Caco-2 (cell line): ENCODE measurements around the gene INPP4B. TPM values are rescaled to one million over a fixed set of nuclear protein-coding genes. Genes with fewer than 3 reads are reported as not detected.
A peak's percentile ranks its signal among the peaks of the same experiment; 100 is the strongest.

Experiments
- BruUV-seq: library from RNA; stranded (reverse); fragments of 400-500 nt; replicated peaks from 2 replicates; lab custom pipeline; 2021; lab: Mats Ljungman, UMichigan
- CTCF ChIA-PET: fragments of 300-600 bp; sonication (Branson Sonifier 250); formaldehyde crosslinking; loops from one replicate; lab custom pipeline; 2022; ENCODE audit warnings: antibody characterized with exemption; lab: Charles Lee
- POLR2A ChIA-PET: fragments of 300-600 bp; sonication (Branson Sonifier 250); formaldehyde crosslinking; loops from one replicate; lab custom pipeline; 2022; ENCODE audit warnings: antibody characterized with exemption; lab: Charles Lee
- DNase-seq, 2 experiments: peaks; one replicate each; pipeline versions ENCODE4 v3.0.0 to v3.0.0-alpha.2; 2020 to 2022
- H3K27me3 ChIP-seq: replicated peaks from 2 replicates; pipeline ENCODE4 v1.6.0; 2011; ENCODE audit warnings: low read length; ENCODE audit not compliant: control insufficient read depth, insufficient read depth
- H3K36me3 ChIP-seq: 2 replicates; pipeline ENCODE4 v1.5.1; 2011; ENCODE audit warnings: low read length; ENCODE audit not compliant: control insufficient read depth, insufficient read depth
- H3K4me1 ChIP-seq: fragments of 250-450 bp; sonication (Bioruptor Pico); 2 replicates; pipeline ENCODE4 v1.5.1; 2020; ENCODE audit warnings: mild to moderate bottlenecking
- H3K4me3 ChIP-seq: 2 replicates; pipeline ENCODE4 v1.5.1; 2011; ENCODE audit warnings: low read depth, mild to moderate bottlenecking, control low read depth, low read length
- H3K9me3 ChIP-seq: fragments of 250-450 bp; sonication (Bioruptor Pico); 2 replicates; pipeline ENCODE4 v1.5.1; 2020; ENCODE audit warnings: mild to moderate bottlenecking, moderate library complexity
- H3K27ac Mint-ChIP-seq: one replicate; pipeline ENCODE4 v1.8.0; 2022; ENCODE audit warnings: mixed read lengths; ENCODE audit not compliant: unreplicated experiment
- H3K27me3 Mint-ChIP-seq: one replicate; pipeline ENCODE4 v1.8.0; 2022; ENCODE audit warnings: mixed read lengths; ENCODE audit not compliant: insufficient read depth, unreplicated experiment
- H3K36me3 Mint-ChIP-seq: one replicate; pipeline ENCODE4 v1.8.0; 2022; ENCODE audit warnings: mild to moderate bottlenecking, mixed read lengths; ENCODE audit not compliant: insufficient read depth, unreplicated experiment
- H3K4me1 Mint-ChIP-seq: one replicate; pipeline ENCODE4 v1.8.0; 2022; ENCODE audit warnings: low read depth, mixed read lengths; ENCODE audit not compliant: unreplicated experiment
- H3K4me3 Mint-ChIP-seq: one replicate; pipeline ENCODE4 v1.8.0; 2022; ENCODE audit warnings: mild to moderate bottlenecking, moderate library complexity, mixed read lengths; ENCODE audit not compliant: unreplicated experiment
- H3K9me3 Mint-ChIP-seq: one replicate; pipeline ENCODE4 v1.8.0; 2022; ENCODE audit warnings: mixed read lengths; ENCODE audit not compliant: unreplicated experiment
- CTCF ChIP-seq, 2 experiments: fragments of 200-600 bp in 1 of 2; IDR thresholded peaks; 1 replicate in 1 of 2; 2 replicates in 1 of 2; pipeline versions ENCODE4 v1.5.1 to v1.8.0; 2011 to 2022; ENCODE audit warnings: antibody characterized with exemption in 1 of 2, control low read depth in 1 of 2, inconsistent platforms in 1 of 2, low read depth in 1 of 2, low read length in 1 of 2, mild to moderate bottlenecking in 1 of 2, moderate library complexity in 1 of 2; ENCODE audit not compliant: insufficient read depth in 1 of 2, severe bottlenecking in 1 of 2, unreplicated experiment in 1 of 2
- intact Hi-C: fragments of 100-400 bp; cut with micrococcal nuclease; formaldehyde crosslinking; loops from one replicate; pipeline ENCODE4 v1.10.0; 2022; ENCODE audit not compliant: unreplicated experiment
- total RNA-seq: library from RNA; stranded (reverse); gene quantifications from 2 replicates; pipeline ENCODE4 v1.2.3, GENCODE V29; 2022

INPP4B gene
- total RNA-seq, 1 experiment from 2014 or later, result 10.3 TPM

DNA sequence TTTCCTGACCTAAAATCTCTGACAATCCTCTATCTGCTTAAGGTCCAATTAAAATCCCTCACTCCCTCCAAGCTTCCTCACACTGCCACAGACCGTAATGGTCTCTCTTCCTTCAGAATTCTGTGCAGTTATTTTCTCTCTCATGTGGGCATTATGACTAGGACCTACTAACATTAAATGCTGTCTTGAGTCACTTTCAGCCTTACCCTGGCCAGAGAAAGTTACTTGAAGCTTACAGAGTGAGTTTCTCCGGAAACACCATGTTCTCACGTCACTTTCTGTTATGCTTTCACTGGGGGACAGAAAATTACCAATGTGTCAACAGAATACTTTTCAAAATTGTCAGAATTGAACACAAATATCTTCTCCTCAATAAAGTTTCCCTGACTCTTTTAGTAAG is 271.8 kb downstream of the INPP4B start:
- no peak for TF ChIP-seq CTCF (IDR thresholded peaks at IDR 0.05; ENCODE audit: insufficient read depth in 1 of 2, low read depth in 1 of 2, low read length in 1 of 2, severe bottlenecking in 1 of 2, unreplicated experiment in 1 of 2)
- no peaks in the 10 kb centered on the region for H3K9me3 ChIP-seq
- no TSS peak for BruUV-seq
- H3K36me3 ChIP-seq, result no peaks in the 10 kb centered on the region
- H3K36me3 Mint-ChIP-seq, result no peaks in the 10 kb centered on the region
- POLR2A ChIA-PET, result no interaction called here
- H3K4me3 ChIP-seq, result no peak overlapping the region
- intact Hi-C loops, result no loop called here
- no peak overlapping the region for H3K4me3 Mint-ChIP-seq
- H3K4me1 Mint-ChIP-seq, result no peaks in the 10 kb centered on the region
- CTCF ChIA-PET, result no interaction called here
- H3K27me3 Mint-ChIP-seq, result no peaks in the 10 kb centered on the region
- peaks cover 3% of the 10 kb centered on the region; the same call in 1 of the 2 replicates for H3K4me1 ChIP-seq
- DNase-seq, result no peak
- no peaks in the 10 kb centered on the region for H3K9me3 Mint-ChIP-seq
- H3K27ac Mint-ChIP-seq, result no peak overlapping the region
- H3K27me3 ChIP-seq, result no peaks in the 10 kb centered on the region

GRCh38 chr4:142572071-142572470 is 274.0 kb downstream of the INPP4B start:
- no peak for DNase-seq
- no peak for TF ChIP-seq CTCF (IDR thresholded peaks at IDR 0.05; ENCODE audit: insufficient read depth in 1 of 2, low read depth in 1 of 2, low read length in 1 of 2, severe bottlenecking in 1 of 2, unreplicated experiment in 1 of 2)
- Histone ChIP-seq H3K27me3 (no peaks in the 10 kb centered on the region), H3K36me3 (no peaks in the 10 kb centered on the region), H3K4me1 (peaks cover 18% of the 10 kb centered on the region), H3K4me3 (no peak overlapping the region), H3K9me3 (no peaks in the 10 kb centered on the region)
- ChIA-PET CTCF (no interaction called here), POLR2A (no interaction called here)
- no peaks in the 10 kb centered on the region for H3K9me3 Mint-ChIP-seq
- no peaks in the 10 kb centered on the region for H3K36me3 Mint-ChIP-seq
- H3K27me3 Mint-ChIP-seq, result no peaks in the 10 kb centered on the region
- no peaks in the 10 kb centered on the region for H3K4me1 Mint-ChIP-seq
- BruUV-seq, result no TSS peak
- H3K4me3 Mint-ChIP-seq, result no peak overlapping the region
- H3K27ac Mint-ChIP-seq, result no peak overlapping the region
- intact Hi-C loops, result no loop called here

DNA sequence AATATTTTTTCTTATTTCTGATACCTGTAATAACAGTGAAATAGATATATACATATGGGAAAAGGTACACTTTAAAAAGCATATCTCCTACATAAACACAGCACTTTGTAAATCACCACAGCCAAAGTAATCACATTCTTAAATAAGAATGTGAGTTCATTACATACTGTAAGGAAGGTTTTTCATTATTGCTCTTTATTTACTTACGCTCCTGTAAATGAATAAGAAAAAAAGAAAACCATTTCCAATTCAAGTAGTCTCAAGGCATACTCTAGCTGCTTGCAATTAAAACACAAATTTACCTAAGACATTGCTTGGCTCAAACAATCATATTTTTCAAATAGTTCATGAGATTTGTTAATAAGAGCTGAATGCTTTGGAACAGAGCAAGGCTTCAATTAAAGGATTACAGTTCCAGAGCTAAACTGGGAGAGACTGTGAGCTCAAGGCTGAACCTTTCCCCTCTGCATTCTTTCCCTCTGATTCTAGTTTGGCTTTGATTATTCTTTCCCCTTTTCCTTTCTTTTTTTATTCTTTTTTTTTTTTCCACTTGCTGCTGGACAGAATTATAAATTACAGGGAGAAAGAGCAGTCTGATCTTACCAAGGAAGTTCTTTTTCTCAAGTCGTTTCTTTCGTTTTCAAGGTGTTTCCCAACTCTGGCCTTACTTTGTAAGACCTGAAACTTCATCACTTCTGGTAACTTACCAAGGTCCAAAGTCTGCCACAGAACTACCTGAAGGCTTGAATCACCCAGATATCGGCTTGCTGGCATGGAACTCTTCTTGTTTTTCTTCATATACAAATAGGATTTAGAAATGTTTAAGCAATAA is 278.3 kb downstream of the INPP4B start:
- Mint-ChIP-seq H3K27ac (peak overlapping the region; percentile 96), H3K36me3 (peaks cover 7% of the 10 kb centered on the region), H3K4me3 (peak overlapping the region; percentile 68), H3K9me3 (peaks cover 10% of the 10 kb centered on the region), H3K27me3 (no peaks in the 10 kb centered on the region), H3K4me1 (peaks cover 19% of the 10 kb centered on the region)
- POLR2A ChIA-PET, result interaction anchor here (0.6 kb wide), 1 partner anchor 9 kb away, joined by 3 read pairs; no protein-coding TSS in a partner anchor
- intact Hi-C loops, result loop anchor here (1.0 to 10.0 kb wide), 5 partner anchors 47 to 443 kb away; no protein-coding TSS in a partner anchor
- CTCF ChIA-PET, result interaction anchor here (0.8 to 1.2 kb wide), 3 partner anchors 14 to 153 kb away, joined by 3 to 5 read pairs (median 3); no protein-coding TSS in a partner anchor
- no peaks in the 10 kb centered on the region for H3K36me3 ChIP-seq
- BruUV-seq, result TSS peak; percentile 66
- peaks cover 42% of the 10 kb centered on the region for H3K4me1 ChIP-seq
- H3K27me3 ChIP-seq, result no peaks in the 10 kb centered on the region
- peak overlapping the region; percentile 17 for H3K4me3 ChIP-seq
- no peaks in the 10 kb centered on the region for H3K9me3 ChIP-seq
- DNase-seq, result peak; percentile 25 to 35
- no peak for TF ChIP-seq CTCF (IDR thresholded peaks at IDR 0.05; ENCODE audit: insufficient read depth in 1 of 2, low read depth in 1 of 2, low read length in 1 of 2, severe bottlenecking in 1 of 2, unreplicated experiment in 1 of 2)
